ENCODE results near the gene SCARB1. TPM values are rescaled to one million over a fixed set of nuclear protein-coding genes. Genes with fewer than 3 reads are reported as not detected.
A peak's percentile ranks its signal among the peaks of the same experiment; 100 is the strongest.

SCARB1 gene
- polyA plus RNA-seq, 1 experiment, result 10.3 TPM

DNA sequence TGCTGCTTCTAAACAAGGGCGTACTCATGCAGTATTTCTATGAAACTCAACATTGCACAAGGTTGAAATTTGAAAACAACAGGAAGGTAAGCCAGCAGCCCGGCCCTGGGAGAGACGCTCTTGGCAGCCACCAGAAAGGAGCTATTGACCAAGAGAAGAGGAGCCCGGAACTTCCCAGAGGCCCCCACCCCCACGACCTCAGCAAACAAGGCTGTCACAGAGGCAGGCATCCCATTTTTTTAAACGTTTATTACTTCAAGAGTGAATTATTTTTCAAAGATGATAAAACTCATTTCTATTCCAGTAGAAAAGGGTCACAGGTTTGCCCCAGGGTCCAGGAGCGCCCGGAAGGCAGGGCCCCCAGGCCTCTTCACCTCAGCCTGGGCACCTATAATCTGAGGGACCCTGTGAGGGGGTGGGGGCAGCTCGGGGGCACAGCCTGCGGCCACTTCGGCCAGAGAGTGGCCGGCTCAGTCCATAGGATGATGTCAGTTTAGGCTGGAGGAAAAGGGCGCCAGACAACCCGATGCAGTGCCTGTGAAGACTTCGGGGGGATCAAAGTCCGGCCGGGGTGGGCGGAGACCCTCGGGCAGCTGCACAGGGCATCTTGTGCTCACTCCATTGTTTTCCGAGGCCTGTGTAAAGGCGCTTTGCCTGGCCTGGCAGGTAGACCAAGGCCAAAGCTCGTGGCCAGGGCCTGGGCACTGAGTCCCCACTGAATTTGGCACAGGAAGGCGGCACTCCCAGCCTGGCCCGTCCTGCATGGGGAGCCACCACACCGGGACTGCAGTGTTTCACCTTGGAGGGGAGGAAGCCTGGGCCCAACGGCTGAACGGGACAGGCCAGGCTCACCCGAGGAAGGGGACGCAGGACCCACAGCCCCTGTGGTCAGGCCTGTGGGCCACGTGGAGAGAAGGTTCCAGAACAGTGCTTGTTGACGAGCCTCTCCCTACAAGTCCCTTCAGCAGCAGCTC lies 86.0 kb downstream of the SCARB1 start:
- DNase-seq (ENCODE audit: low read depth, low spot score), result no peak
- TF ChIP-seq, protein P1, sequence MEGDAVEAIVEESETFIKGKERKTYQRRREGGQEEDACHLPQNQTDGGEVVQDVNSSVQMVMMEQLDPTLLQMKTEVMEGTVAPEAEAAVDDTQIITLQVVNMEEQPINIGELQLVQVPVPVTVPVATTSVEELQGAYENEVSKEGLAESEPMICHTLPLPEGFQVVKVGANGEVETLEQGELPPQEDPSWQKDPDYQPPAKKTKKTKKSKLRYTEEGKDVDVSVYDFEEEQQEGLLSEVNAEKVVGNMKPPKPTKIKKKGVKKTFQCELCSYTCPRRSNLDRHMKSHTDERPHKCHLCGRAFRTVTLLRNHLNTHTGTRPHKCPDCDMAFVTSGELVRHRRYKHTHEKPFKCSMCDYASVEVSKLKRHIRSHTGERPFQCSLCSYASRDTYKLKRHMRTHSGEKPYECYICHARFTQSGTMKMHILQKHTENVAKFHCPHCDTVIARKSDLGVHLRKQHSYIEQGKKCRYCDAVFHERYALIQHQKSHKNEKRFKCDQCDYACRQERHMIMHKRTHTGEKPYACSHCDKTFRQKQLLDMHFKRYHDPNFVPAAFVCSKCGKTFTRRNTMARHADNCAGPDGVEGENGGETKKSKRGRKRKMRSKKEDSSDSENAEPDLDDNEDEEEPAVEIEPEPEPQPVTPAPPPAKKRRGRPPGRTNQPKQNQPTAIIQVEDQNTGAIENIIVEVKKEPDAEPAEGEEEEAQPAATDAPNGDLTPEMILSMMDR (IDR thresholded peaks at IDR 0.05; ENCODE audit: low read depth, low read length), result no peak
- Histone ChIP-seq H3K9me3 (ENCODE audit: control insufficient read depth, insufficient read depth, low read length) (no peaks in the 10 kb centered on the region), H3K27ac (ENCODE audit: low read depth, low read length) (no peak overlapping the region), H3K4me3 (ENCODE audit: low read depth, low read length) (no peak overlapping the region), H3K27me3 (ENCODE audit: control insufficient read depth, insufficient read depth, low read length) (no peaks in the 10 kb centered on the region)
- CTCF ChIA-PET, result no interaction called here
- POLR2A ChIA-PET, result no interaction called here

DNA sequence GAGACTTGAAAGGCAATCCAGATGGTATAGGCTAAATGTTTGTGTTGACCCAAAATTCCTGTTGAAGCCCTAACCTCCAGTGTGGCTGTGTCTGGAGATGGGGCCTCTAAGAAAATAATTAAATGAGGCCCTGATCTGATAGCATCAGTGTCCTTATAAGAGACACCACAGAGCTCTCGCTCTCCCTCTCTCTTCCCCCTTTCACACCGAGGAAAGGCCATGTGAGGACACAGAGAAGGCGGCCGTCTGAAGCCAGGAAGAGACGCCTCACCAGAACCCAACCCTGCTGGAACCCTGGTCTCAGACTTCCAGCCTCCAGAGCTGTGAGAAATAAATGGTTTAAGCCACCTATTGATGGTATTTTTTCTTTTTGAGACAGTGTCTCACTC lies 87.5 kb downstream of the SCARB1 start:
- Histone ChIP-seq H3K27ac (ENCODE audit: low read depth, low read length) (peak overlapping the region; percentile 39), H3K9me3 (ENCODE audit: control insufficient read depth, insufficient read depth, low read length) (no peaks in the 10 kb centered on the region), H3K27me3 (ENCODE audit: control insufficient read depth, insufficient read depth, low read length) (no peaks in the 10 kb centered on the region), H3K4me3 (ENCODE audit: low read depth, low read length) (no peak overlapping the region)
- DNase-seq (ENCODE audit: low read depth, low spot score), result no peak
- ChIA-PET POLR2A (no interaction called here), CTCF (interaction anchor here (0.8 to 1.1 kb wide), 2 partner anchors 130 to 378 kb away, joined by 3 read pairs; no protein-coding TSS in a partner anchor)
- TF ChIP-seq, protein P1 (IDR thresholded peaks at IDR 0.05; ENCODE audit: low read depth, low read length), result no peak

GRCh38 chr12:124774462-124775167 lies 89.0 kb downstream of the SCARB1 start:
- no peak for DNase-seq (ENCODE audit: low read depth, low spot score)
- ChIA-PET POLR2A (interaction anchor here (1.4 kb wide), 1 partner anchor 389 kb away, joined by 4 read pairs; no protein-coding TSS in a partner anchor), CTCF (interaction anchor here (0.7 to 1.6 kb wide), 5 partner anchors 132 to 742 kb away, joined by 4 to 8 read pairs (median 5); no protein-coding TSS in a partner anchor)
- Histone ChIP-seq H3K27me3 (ENCODE audit: control insufficient read depth, insufficient read depth, low read length) (no peaks in the 10 kb centered on the region), H3K27ac (ENCODE audit: low read depth, low read length) (peak overlapping the region; percentile 40), H3K4me3 (ENCODE audit: low read depth, low read length) (peak overlapping the region; percentile 27), H3K9me3 (ENCODE audit: control insufficient read depth, insufficient read depth, low read length) (no peaks in the 10 kb centered on the region)
- TF ChIP-seq, protein P1 (IDR thresholded peaks at IDR 0.05; ENCODE audit: low read depth, low read length), result peak; percentile 19

DNA sequence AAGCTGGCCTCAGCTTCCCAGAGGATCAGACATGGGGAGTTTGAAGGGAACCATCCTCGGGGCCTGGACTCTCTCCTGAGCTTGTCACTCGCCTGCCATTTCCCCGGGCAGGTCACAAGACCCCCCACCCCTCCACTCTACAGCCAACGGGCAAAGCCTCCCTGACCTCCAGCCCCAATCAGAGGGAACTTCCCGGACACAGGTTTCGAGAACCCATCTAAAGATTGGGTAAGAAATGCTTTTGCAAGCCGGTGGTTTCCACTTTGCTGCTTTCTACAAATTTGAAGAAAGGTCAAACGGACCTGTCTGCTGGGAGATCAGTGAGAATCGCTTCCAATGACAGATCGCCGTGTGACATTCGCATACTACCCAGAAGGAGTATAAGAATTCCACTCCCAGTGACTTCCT lies 89.6 kb downstream of the SCARB1 start:
- no peaks in the 10 kb centered on the region for H3K9me3 ChIP-seq (ENCODE audit: control insufficient read depth, insufficient read depth, low read length)
- no peaks in the 10 kb centered on the region for H3K27me3 ChIP-seq (ENCODE audit: control insufficient read depth, insufficient read depth, low read length)
- ChIA-PET POLR2A (interaction anchor here (1.4 kb wide), 1 partner anchor 389 kb away, joined by 4 read pairs; no protein-coding TSS in a partner anchor), CTCF (interaction anchor here (0.7 to 1.6 kb wide), 5 partner anchors 133 to 742 kb away, joined by 4 to 8 read pairs (median 5); no protein-coding TSS in a partner anchor)
- no peak overlapping the region; the same call in 1 of the 2 replicates for H3K4me3 ChIP-seq (ENCODE audit: low read depth, low read length)
- peak overlapping the region; percentile 40 for H3K27ac ChIP-seq (ENCODE audit: low read depth, low read length)
- DNase-seq (ENCODE audit: low read depth, low spot score), result no peak
- TF ChIP-seq, protein P1 (IDR thresholded peaks at IDR 0.05; ENCODE audit: low read depth, low read length), result no peak

Data from AG04450 (cell line).